Panc1 (cell line): Measurements from ENCODE around the gene CDKAL1.

Experiments
- CTCF ChIP-seq: fragments of 450-650 bp; IDR thresholded peaks from 2 replicates; pipeline ENCODE4 v1.5.1; 2017; ENCODE audit warnings: mild to moderate bottlenecking
- POLR2AphosphoS5 ChIP-seq: IDR thresholded peaks from 2 replicates; pipeline ENCODE4 v1.6.1; 2012; ENCODE audit warnings: mild to moderate bottlenecking, low read depth, low read length, moderate library complexity
- REST ChIP-seq, 2 experiments: IDR thresholded peaks; 2 replicates each; pipeline ENCODE4 v1.6.1; 2011 to 2012; ENCODE audit warnings: low read depth in 2 of 2, control low read depth in 1 of 2, low read length in 1 of 2, mild to moderate bottlenecking in 1 of 2, moderate library complexity in 1 of 2; ENCODE audit not compliant: insufficient read depth in 1 of 2
- SIN3A ChIP-seq: IDR thresholded peaks from 2 replicates; pipeline ENCODE4 v1.6.1; 2012; ENCODE audit warnings: low read depth, mild to moderate bottlenecking, low read length, moderate library complexity, borderline replicate concordance; ENCODE audit not compliant: insufficient read depth

DNA sequence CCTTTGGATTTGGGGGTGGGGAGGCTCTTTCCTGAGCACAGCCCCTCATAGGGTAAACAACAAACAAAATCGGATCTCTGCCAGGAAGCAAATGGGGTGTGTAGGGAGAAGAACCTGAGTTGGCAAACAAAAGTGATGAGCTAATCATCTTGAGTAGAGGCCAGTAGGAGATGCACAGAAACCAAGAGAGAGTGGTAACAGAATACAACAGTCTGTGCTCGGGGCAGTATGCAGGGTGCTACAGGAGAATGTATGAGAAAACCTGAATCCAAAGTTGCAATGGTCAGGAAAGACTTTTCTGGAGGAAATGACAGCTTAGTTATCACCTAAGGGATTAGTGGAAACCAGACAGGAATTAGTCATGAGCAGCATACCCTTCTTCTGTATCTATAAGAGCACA is 177.8 kb downstream of the CDKAL1 start:
- TF ChIP-seq POLR2AphosphoS5 (no peak), SIN3A (no peak), CTCF (no peak), REST (IDR thresholded peaks at IDR 0.05; ENCODE audit: insufficient read depth in 1 of 2, low read depth in 2 of 2, low read length in 1 of 2) (no peak)
